Ishikawa (cell line): ENCODE results near the gene KIT.

Experiments used
- RAD21 ChIP-seq: IDR thresholded peaks from 2 replicates; pipeline ENCODE4 v1.6.1; 2012; ENCODE audit warnings: low read depth
- TAF1 ChIP-seq: IDR thresholded peaks from 2 replicates; pipeline ENCODE4 v1.6.1; 2012; ENCODE audit warnings: low read depth, mild to moderate bottlenecking
- TF ChIP-seq, protein P1 (sequence below): IDR thresholded peaks from 2 replicates; pipeline ENCODE4 v1.6.1; 2012
- TF ChIP-seq, protein P2 (sequence below): IDR thresholded peaks from 2 replicates; pipeline ENCODE4 v1.6.1; 2012
- TF ChIP-seq, protein P3 (sequence below): IDR thresholded peaks from 2 replicates; pipeline ENCODE4 v1.6.1; 2012; ENCODE audit warnings: low read depth, mild to moderate bottlenecking

GRCh38 chr4:54620773-54621172, 37.0 kb upstream of the KIT start:
- TF ChIP-seq RAD21: no peak
- TF ChIP-seq, protein P1, sequence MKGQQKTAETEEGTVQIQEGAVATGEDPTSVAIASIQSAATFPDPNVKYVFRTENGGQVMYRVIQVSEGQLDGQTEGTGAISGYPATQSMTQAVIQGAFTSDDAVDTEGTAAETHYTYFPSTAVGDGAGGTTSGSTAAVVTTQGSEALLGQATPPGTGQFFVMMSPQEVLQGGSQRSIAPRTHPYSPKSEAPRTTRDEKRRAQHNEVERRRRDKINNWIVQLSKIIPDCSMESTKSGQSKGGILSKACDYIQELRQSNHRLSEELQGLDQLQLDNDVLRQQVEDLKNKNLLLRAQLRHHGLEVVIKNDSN: no peak
- TF ChIP-seq, protein P2, sequence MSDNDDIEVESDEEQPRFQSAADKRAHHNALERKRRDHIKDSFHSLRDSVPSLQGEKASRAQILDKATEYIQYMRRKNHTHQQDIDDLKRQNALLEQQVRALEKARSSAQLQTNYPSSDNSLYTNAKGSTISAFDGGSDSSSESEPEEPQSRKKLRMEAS: no peak
- TF ChIP-seq, protein P3, sequence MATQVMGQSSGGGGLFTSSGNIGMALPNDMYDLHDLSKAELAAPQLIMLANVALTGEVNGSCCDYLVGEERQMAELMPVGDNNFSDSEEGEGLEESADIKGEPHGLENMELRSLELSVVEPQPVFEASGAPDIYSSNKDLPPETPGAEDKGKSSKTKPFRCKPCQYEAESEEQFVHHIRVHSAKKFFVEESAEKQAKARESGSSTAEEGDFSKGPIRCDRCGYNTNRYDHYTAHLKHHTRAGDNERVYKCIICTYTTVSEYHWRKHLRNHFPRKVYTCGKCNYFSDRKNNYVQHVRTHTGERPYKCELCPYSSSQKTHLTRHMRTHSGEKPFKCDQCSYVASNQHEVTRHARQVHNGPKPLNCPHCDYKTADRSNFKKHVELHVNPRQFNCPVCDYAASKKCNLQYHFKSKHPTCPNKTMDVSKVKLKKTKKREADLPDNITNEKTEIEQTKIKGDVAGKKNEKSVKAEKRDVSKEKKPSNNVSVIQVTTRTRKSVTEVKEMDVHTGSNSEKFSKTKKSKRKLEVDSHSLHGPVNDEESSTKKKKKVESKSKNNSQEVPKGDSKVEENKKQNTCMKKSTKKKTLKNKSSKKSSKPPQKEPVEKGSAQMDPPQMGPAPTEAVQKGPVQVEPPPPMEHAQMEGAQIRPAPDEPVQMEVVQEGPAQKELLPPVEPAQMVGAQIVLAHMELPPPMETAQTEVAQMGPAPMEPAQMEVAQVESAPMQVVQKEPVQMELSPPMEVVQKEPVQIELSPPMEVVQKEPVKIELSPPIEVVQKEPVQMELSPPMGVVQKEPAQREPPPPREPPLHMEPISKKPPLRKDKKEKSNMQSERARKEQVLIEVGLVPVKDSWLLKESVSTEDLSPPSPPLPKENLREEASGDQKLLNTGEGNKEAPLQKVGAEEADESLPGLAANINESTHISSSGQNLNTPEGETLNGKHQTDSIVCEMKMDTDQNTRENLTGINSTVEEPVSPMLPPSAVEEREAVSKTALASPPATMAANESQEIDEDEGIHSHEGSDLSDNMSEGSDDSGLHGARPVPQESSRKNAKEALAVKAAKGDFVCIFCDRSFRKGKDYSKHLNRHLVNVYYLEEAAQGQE: no peak
- TF ChIP-seq TAF1: no peak
